Lung microvascular endothelial cell (primary cell): Measurements from ENCODE around the gene UGCG. TPM values are rescaled to one million over a fixed set of nuclear protein-coding genes. Genes with fewer than 3 reads are reported as not detected.
"Not testable (repeated sequence)": the region's sequence is repeated elsewhere in the genome, so short reads cannot be mapped to it uniquely, and the experiment has no call there.

Experiments used
- DNase-seq, 2 donors: peaks; one replicate each; pipeline versions ENCODE4 v3.0.0 to v3.0.0-alpha.2; 2010; ENCODE audit warnings: low read depth in 2 of 2
- total RNA-seq: library from RNA; depleted of rRNA; stranded (reverse); fragments of >200 nt; gene quantifications from 2 replicates; pipeline ENCODE4 v1.2.1, GENCODE V29; 2014

UGCG gene
- total RNA-seq, 1 donor from 2014 or later = 131 TPM

DNA sequence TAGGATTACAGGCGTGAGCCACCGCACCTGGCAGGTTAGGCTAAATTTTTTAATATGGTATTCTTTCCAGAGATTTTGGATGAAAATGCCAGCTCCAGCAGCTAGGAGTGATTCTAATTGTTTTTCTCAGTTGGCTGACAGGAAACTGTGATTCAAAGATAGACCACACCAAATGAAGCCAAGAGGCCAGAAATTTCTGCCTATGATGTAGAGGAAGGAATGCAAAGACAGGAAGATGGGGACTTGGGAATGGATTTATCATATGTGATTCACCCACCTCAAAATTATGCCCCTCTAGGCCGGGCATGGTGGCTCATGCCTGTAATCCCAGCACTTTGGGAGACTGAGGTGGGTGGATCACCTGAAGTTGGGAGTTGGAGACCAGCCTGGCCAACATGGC is 53.3 kb downstream of the UGCG start:
- peak in 1 of 2 donors; percentile 74 for DNase-seq

DNA sequence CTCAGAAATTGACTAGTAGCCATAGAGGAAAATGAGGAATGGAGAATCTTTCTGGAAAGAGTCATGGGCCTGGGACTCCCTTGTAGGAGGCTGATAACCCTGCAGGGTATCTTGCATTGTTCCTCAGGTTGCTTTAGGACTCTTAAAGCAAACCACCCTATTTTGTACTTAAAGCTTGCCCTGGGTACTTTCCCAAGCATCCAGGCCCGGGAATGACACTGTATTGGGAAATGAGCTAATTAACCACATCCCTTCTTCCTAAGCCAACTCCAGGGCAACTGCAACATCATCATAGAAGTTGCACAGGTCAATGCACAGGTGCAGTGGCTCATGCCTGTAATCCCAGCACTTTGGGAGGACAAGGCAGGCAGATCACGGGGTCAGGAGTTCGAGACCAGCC is 55.9 kb downstream of the UGCG start:
- DNase-seq = peak in 1 of 2 donors; percentile 96

DNA sequence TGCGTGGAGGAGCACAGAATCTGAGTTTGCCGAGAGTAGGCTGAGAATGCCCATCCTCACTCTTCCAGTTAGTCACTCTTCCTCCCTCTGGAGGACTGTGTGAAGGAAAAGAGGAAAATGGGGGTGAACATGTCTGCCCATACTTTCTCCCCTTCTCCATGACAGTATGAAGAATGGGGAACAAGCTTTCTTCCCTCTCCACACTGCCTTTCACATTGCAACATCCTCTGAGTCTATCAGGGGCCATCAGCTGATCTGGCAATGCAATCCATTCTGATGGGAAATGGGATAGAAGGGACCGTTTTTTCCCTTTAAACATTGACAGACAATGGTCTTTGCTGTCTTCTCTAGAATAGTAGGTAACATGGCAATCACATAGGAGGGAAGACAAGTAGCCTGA is 56.8 kb downstream of the UGCG start:
- no peak for DNase-seq

- DNase-seq = no peak
Measured at GRCh38 chr9:111955048-111955447, 58.4 kb downstream of the UGCG start.

- peak in 1 of 2 donors; percentile 98 for DNase-seq
Measured at GRCh38 chr9:111957856-111958631, 61.4 kb downstream of the UGCG start.

GRCh38 chr9:111959468-111960359 is 63.1 kb downstream of the UGCG start:
- peak; percentile 22 to 85 for DNase-seq

DNA sequence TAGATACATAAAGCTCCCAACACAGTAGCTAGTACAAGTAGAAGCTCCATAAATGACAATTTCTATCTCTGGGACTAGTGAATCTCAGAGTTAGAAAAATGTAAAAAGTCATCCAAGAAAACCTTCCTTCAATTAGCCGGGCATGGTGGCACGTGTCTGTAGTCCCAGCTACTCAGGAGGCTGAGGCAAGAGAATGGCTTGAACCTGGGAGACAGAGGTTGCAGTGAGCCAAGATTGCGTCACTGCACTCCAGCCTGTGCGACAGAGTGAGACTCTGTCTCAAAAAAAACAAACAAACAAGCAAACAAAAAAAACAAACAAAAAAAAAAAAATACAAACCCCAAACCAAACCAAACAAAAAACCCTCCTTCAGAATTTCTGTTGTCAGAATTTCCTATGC is 63.9 kb downstream of the UGCG start:
- DNase-seq = not testable (repeated sequence)

DNA sequence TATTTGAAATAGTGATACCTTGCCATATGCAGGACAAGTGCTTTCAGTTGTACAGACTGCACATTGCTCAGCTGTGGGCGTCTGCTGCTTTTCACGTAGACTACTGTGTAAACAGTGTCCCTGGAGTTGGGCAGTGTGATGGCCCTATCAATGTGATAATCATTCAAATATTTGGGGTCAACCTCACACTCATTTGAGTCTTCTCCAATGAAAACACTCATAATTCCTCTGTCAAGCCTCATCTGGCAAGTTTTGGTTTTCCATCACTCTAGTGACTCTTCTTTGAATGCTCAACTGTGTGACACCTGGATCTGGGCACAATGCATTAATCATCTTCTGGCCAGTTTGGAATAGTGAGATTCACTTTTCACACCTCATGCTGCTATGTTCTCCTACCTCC is 64.4 kb downstream of the UGCG start:
- DNase-seq = peak in 1 of 2 donors; percentile 50

- DNase-seq = peak; percentile 49 to 96
Measured at GRCh38 chr9:111961575-111961974, 65.0 kb downstream of the UGCG start.

GRCh38 chr9:111962021-111962420 is 65.4 kb downstream of the UGCG start:
- DNase-seq = no peak

- DNase-seq = no peak
Measured at GRCh38 chr9:111963995-111964394, 67.4 kb downstream of the UGCG start.

DNA sequence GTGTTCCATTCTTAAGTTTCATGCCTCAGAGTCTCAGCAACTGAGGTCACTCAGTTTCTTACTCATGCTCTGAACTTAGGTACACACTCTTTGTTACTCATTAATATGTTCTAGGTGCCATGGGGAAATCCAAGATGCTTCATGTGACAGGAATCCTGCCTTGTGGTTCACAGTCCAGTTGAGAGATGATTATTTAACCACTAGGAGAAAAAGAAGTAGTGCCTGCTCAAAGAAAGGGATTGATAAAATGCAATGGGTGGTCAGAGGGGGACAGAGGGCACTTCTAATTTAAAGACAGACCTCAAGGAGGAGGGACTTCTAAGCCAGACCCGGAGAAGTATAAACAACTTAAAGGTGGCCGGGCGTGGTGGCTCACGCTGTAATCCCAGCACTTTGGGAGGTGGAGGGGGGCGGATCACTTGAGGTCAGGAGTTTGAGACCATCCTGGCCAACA is 69.0 kb downstream of the UGCG start:
- DNase-seq = peak in 1 of 2 donors; percentile 82

GRCh38 chr9:111966124-111966723 is 69.6 kb downstream of the UGCG start:
- no peak for DNase-seq

GRCh38 chr9:111966861-111967291 is 70.3 kb downstream of the UGCG start:
- no peak for DNase-seq

DNA sequence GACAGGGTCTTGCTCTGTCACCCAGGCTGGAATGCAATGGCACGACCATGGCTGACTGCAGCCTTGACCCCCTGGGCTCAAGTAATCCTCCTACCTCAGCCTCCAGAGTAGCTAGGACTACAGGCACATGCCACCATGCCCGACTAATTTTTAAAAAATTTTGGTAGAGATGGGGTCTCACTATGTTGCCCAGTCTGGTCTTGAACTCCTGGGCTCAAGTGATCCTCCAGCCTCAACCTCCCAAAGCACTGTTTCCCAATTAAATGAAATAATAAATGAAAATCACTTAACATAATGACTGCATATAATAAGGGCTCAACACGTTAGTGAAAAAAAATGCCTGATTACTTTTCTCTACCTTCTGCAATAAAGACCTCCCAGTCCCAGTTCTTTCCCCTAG is 71.0 kb downstream of the UGCG start:
- no peak for DNase-seq

- peak in 1 of 2 donors; percentile 20 for DNase-seq
Measured at GRCh38 chr9:111969061-111969460, 72.4 kb downstream of the UGCG start.

- DNase-seq = no peak
Measured at GRCh38 chr9:111969622-111970021, 73.0 kb downstream of the UGCG start.

GRCh38 chr9:111970827-111971226 is 74.2 kb downstream of the UGCG start:
- DNase-seq = no peak

DNA sequence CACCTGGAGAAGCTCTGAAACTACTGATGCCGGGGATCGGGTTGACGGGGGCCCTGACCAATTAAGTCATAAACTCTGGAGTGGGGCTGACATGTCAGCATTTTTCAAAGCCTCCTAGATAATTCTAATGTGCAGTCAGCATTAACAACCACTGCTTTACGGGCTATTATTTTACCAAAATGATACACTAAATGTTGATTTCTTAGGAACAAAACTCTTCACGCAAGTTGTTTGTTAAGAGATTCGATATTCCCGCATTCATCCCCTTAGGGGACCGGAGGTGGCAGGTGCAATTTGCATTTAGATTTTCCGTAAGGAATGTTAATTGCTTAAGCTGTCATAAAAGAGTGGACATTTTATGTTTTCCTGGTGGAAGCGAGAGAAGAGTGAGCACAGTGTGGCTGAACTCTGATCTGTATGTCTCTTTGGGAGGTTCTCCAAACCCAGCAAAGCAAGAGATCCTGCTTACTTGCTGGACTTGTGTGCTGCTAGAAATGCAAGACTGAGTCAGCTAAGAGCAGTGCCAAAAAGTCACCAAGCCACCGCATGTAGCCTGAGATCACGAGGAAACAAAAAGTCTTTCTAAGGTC is 77.6 kb downstream of the UGCG start:
- DNase-seq = peak in 1 of 2 donors; percentile 66

DNA sequence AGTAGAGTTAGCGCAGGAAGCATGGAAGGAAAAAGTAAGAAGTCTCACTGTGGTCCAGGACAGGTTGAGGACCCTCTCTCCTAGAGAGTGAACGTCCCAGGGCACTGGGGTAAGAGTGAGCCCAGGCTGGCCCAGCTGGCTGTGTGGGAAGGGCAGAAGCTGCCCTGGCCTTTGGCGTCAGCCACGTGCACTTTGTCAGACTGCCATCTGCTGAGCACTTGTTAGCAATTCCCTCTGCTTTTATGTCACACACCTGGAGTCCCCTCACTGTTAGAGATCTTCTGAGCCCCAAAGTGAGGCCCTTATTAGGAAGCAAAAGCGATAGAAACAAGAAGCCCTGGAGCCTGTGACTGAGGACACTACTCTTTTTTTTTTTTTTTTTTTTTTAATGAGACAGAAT is 79.1 kb downstream of the UGCG start:
- DNase-seq = peak in 1 of 2 donors; percentile 51

GRCh38 chr9:111978616-111979015 is 82.0 kb downstream of the UGCG start:
- DNase-seq = no peak

DNA sequence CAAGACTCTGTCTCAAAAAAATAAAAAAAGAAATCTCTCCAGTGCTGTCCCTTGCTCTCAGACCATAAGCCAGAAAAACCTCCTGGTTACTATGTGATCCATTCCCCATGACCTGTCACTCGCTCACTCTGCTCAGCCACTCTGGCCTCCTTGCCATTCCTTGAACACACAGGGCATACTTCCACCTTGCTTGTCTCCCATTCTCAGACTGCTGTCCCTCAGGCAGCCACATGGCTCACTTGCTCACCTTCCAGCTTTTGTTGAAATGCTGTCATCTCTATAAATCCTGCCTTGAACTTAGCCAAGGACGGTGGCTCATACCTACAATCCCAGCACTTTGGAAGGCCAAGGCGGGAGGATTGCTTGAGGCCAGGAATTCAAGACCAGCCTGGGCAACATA is 82.9 kb downstream of the UGCG start:
- no peak for DNase-seq
